ENCODE data around the gene PCBP2.
A peak's percentile ranks its signal among the peaks of the same experiment; 100 is the strongest.
"Not testable (repeated sequence)": the region's sequence is repeated elsewhere in the genome, so short reads cannot be mapped to it uniquely, and the experiment has no call there.

The PCBP2 gene

GRCh38 chr12:53472056-53472582 lies 20.2 kb downstream of the PCBP2 start:
- no peak for DNase-seq (ENCODE audit: low read depth)

- DNase-seq (ENCODE audit: low read depth), result no peak
Measured at GRCh38 chr12:53474077-53474476, 22.2 kb downstream of the PCBP2 start.

GRCh38 chr12:53474819-53475218 lies 22.9 kb downstream of the PCBP2 start:
- no peak for DNase-seq (ENCODE audit: low read depth)

GRCh38 chr12:53476769-53477209 lies 24.9 kb downstream of the PCBP2 start:
- DNase-seq (ENCODE audit: low read depth), result no peak

GRCh38 chr12:53478865-53479264 lies 27.0 kb downstream of the PCBP2 start:
- no peak for DNase-seq (ENCODE audit: low read depth)

GRCh38 chr12:53479331-53479730 lies 27.4 kb downstream of the PCBP2 start:
- no peak for DNase-seq (ENCODE audit: low read depth)

GRCh38 chr12:53480491-53481442 lies 28.9 kb downstream of the PCBP2 start:
- no peak for DNase-seq (ENCODE audit: low read depth)

- not testable (repeated sequence) for DNase-seq (ENCODE audit: low read depth)
Measured at GRCh38 chr12:53481458-53481857, 29.6 kb downstream of the PCBP2 start.

GRCh38 chr12:53481939-53482586 lies 30.2 kb downstream of the PCBP2 start:
- no peak for DNase-seq (ENCODE audit: low read depth)

- no peak for DNase-seq (ENCODE audit: low read depth)
Measured at GRCh38 chr12:53482626-53483168, 30.8 kb downstream of the PCBP2 start.

- no peak for DNase-seq (ENCODE audit: low read depth)
Measured at GRCh38 chr12:53483225-53483978, 31.5 kb downstream of the PCBP2 start.

- DNase-seq (ENCODE audit: low read depth), result no peak
Measured at GRCh38 chr12:53483979-53484377, 32.1 kb downstream of the PCBP2 start.

- no peak for DNase-seq (ENCODE audit: low read depth)
Measured at GRCh38 chr12:53484686-53485575, 33.0 kb downstream of the PCBP2 start.

- no peak for DNase-seq (ENCODE audit: low read depth)
Measured at GRCh38 chr12:53485955-53486735, 34.2 kb downstream of the PCBP2 start.

- no peak for DNase-seq (ENCODE audit: low read depth)
Measured at GRCh38 chr12:53486736-53487487, 35.0 kb downstream of the PCBP2 start.

GRCh38 chr12:53489242-53489864 lies 37.5 kb downstream of the PCBP2 start:
- DNase-seq (ENCODE audit: low read depth), result no peak

GRCh38 chr12:53492188-53492587 lies 40.3 kb downstream of the PCBP2 start:
- no peak for DNase-seq (ENCODE audit: low read depth)

- DNase-seq (ENCODE audit: low read depth), result peak; percentile 83
Measured at GRCh38 chr12:53492830-53493609, 41.1 kb downstream of the PCBP2 start.
